HG03108 (cell line): ENCODE data around the gene ITM2C.

Experiments
- ATAC-seq: cut with Tn5 transposase; IDR thresholded peaks from one replicate; pipeline ENCODE4 v1.9.1; 2021; ENCODE audit warnings: moderate library complexity; ENCODE audit not compliant: unreplicated experiment

Gene ITM2C

GRCh38 chr2:230849633-230850357 is 14.9 kb upstream of the ITM2C start:
- ATAC-seq = no peak

GRCh38 chr2:230850358-230850658 is 14.4 kb upstream of the ITM2C start:
- ATAC-seq = no peak

- ATAC-seq = no peak
Measured at GRCh38 chr2:230852113-230852512, 12.6 kb upstream of the ITM2C start.

- no peak for ATAC-seq
Measured at GRCh38 chr2:230861552-230862255, 3.0 kb upstream of the ITM2C start.

- no peak for ATAC-seq
Measured at GRCh38 chr2:230862292-230862691, 2.5 kb upstream of the ITM2C start.

- ATAC-seq = no peak
Measured at GRCh38 chr2:230863031-230863430, 1.7 kb upstream of the ITM2C start.

- no peak for ATAC-seq
Measured at GRCh38 chr2:230863442-230864121, 1.2 kb upstream of the ITM2C start.

GRCh38 chr2:230864122-230864604 is 579 bp upstream of the ITM2C start:
- no peak for ATAC-seq

GRCh38 chr2:230865307-230865765 is 594 bp downstream of the ITM2C start:
- no peak for ATAC-seq

- no peak for ATAC-seq
Measured at GRCh38 chr2:230865766-230866755, 1.3 kb downstream of the ITM2C start.

GRCh38 chr2:230866756-230867523 is 2.2 kb downstream of the ITM2C start:
- no peak for ATAC-seq

GRCh38 chr2:230868161-230868946 is 3.6 kb downstream of the ITM2C start:
- no peak for ATAC-seq

GRCh38 chr2:230868947-230869913 is 4.5 kb downstream of the ITM2C start:
- no peak for ATAC-seq

- ATAC-seq = no peak
Measured at GRCh38 chr2:230869914-230870543, 5.3 kb downstream of the ITM2C start.

GRCh38 chr2:230870544-230871360 is 6.0 kb downstream of the ITM2C start:
- ATAC-seq = no peak

- ATAC-seq = no peak
Measured at GRCh38 chr2:230871361-230872150, 6.8 kb downstream of the ITM2C start.
